HAP-1 (cell line): ENCODE measurements around the gene TRIM26.

Source experiments
- DNase-seq, 2 experiments: peaks; one replicate each; pipeline ENCODE4 v3.0.0-alpha.2; 2016 to 2020; ENCODE audit warnings: low spot score in 2 of 2
- H3K27me3 ChIP-seq: fragments of 250-450 bp; sonication (Bioruptor Pico); 2 replicates; pipeline ENCODE4 v1.5.1; 2020; ENCODE audit warnings: low read depth, mild to moderate bottlenecking, moderate library complexity
- H3K36me3 ChIP-seq: fragments of 250-450 bp; sonication (Bioruptor Pico); replicated peaks from 2 replicates; pipeline ENCODE4 v1.5.1; 2020; ENCODE audit warnings: mild to moderate bottlenecking
- H3K4me1 ChIP-seq: fragments of 250-450 bp; sonication (Bioruptor Pico); 2 replicates; pipeline ENCODE4 v1.5.1; 2020; ENCODE audit warnings: mild to moderate bottlenecking
- H3K4me3 ChIP-seq: fragments of 250-450 bp; sonication (Bioruptor Pico); 2 replicates; pipeline ENCODE4 v1.5.1; 2020; ENCODE audit warnings: mild to moderate bottlenecking, moderate library complexity
- H3K9me3 ChIP-seq: fragments of 250-450 bp; sonication (Bioruptor Pico); 2 replicates; pipeline ENCODE4 v1.5.1; 2020; ENCODE audit warnings: mild to moderate bottlenecking, moderate library complexity
- in situ Hi-C: fragments of 300-500 bp; cut with MboI; formaldehyde crosslinking; loops from 3 replicates; pipeline ENCODE4 v1.14.3; 2020; ENCODE audit warnings: low sequenced_read_pairs, inconsistent platforms, mixed read lengths

TRIM26 gene

DNA sequence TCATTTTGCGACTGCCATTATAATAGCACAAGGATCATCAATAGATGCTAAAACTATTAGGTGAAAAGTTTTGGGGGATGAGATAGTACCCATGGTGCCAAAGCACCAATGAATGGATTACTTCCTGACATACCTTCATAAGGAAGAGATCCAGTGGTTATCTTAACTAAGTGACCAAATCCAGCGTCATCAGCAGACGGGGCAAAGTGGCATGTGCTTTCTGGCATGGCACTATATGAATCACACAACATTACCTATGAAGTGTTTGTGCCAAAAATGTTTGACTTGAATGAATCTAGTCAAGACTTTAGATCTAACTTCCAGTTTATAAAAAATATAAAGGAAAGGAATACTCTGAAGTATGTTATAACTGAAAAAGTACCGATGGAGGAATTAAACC is 10.8 kb downstream of the TRIM26 start:
- peaks cover 21% of the 10 kb centered on the region for H3K36me3 ChIP-seq
- DNase-seq: no peak
- H3K4me1 ChIP-seq: peaks cover 14% of the 10 kb centered on the region
- H3K4me3 ChIP-seq: no peak overlapping the region
- in situ Hi-C loops: no loop called here
- H3K27me3 ChIP-seq: no peaks in the 10 kb centered on the region
- no peaks in the 10 kb centered on the region for H3K9me3 ChIP-seq

DNA sequence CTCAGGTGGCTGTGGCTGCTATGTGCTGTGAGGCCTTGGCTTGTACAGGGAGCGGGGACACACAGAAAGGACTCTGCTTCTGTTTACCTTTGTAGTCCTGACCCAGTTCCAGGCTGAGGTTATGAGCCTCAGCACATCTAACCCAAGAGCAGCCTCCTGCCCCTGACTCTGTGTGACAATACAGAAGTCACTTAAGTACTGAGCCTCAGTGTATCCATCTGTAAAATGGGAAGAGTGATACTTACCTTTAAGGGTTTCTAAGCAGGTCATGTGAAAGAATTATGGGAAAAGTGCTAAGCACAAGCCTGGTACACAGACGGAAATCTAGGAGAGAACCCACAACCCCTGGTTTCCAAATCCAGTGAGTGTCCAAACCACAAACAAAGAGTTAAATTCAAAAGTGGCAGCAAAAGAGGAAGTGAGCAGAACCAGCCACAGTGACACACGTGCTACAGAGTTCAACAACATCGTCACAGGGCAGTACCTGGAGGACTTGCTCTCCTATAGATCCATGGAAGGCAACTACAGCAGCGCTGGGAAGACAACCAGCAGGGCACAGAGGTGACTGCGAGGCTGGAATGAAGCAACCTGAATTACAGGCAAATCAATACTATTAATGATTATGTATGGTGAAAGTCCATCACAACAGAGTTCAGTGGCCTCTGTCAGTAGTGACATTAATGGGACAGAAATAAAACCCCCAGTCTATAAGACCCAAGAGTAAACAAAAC is 12.5 kb downstream of the TRIM26 start:
- no peak for DNase-seq
- Histone ChIP-seq H3K4me3 (no peak overlapping the region), H3K9me3 (no peaks in the 10 kb centered on the region), H3K27me3 (no peaks in the 10 kb centered on the region), H3K36me3 (peaks cover 34% of the 10 kb centered on the region), H3K4me1 (peaks cover 14% of the 10 kb centered on the region)
- in situ Hi-C loops: no loop called here

DNA sequence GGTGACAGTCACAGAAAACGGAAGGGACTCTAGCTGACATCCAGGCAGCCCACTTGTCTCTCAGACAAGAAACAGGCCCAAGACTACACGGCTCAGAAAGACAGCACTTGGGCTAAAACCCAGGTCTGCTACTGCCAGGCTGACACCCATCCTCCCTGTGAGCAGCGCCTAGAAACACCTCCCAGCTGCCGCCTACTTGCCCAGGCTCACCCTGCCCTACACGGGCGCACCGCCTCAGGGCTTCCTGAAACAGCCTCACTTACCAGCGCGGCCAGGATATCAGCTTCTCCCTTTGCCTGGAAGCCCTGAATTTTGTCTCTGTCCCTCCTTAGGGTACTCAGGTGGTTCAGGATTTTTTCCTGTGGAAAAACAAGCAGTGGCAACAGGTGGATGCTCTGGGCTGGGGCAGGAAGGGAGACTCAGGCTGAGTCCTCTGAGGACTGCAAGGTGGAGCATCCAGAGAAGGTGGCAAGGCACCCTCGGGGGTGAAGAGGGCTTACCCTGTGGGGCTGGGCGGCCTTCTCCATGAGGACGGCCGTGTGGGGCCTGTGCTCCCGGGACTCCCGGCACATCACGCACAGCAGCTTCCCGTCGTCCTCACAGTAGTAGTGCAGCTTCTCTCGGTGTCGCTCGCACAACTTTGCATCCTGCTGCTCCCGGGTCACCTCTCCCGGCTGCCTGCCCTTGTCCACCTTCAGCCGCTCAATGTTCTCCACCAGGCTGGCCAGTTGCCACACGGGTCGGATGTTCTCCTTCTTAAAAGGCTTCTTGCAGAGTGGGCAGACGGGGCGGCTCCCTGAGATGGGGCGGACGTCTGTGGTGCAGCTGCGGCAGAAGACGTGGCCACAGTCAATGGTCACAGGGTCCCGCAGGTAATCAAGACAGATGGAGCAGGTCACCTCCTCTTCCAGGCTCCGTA is 14.8 kb downstream of the TRIM26 start:
- H3K27me3 ChIP-seq: no peaks in the 10 kb centered on the region
- H3K9me3 ChIP-seq: no peaks in the 10 kb centered on the region
- peaks cover 40% of the 10 kb centered on the region for H3K36me3 ChIP-seq
- in situ Hi-C loops: no loop called here
- peaks cover 14% of the 10 kb centered on the region for H3K4me1 ChIP-seq
- H3K4me3 ChIP-seq: no peak overlapping the region
- DNase-seq: no peak

DNA sequence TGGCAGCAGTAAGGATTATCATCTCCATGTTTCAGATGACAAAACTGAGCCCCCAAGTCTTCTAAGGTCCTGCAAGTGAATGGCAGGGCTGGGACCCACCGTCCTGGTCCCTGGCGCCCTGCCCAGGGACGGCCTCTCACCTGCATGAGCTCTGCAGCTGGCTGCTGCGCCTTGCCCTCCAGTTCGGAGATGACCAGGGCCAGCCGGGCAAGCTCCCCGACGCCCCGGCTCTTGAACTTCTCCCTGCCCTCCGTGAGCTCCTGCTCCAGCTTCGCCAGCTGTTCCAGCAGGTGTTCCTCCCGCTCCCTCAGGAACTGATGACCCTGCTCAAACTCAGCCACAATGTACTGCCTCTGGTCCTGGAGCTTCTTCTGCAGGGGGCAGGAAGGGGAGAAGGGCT is 16.8 kb downstream of the TRIM26 start:
- H3K4me1 ChIP-seq: peaks cover 3% of the 10 kb centered on the region
- in situ Hi-C loops: no loop called here
- DNase-seq: no peak
- H3K27me3 ChIP-seq: no peaks in the 10 kb centered on the region
- peaks cover 43% of the 10 kb centered on the region for H3K36me3 ChIP-seq
- no peak overlapping the region for H3K4me3 ChIP-seq
- H3K9me3 ChIP-seq: no peaks in the 10 kb centered on the region

DNA sequence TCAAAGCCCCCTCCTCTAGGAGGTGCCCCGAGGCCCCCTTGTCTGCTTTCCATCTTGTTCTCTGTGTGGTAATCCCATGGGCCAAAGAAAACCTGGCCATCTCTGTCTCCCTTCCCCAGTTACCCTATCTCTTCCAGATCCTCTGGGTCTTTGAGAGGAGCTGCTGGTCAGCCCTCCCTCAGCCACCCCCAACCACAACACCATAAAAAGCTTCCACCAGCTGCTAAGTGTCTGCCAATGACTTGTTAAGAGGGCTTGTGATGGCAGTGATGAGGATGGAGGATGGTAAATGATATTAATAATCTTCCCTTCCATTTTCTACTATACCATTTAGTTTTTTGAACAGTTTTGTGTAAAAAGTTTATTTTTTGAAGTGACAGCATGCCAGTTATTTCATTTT is 17.3 kb downstream of the TRIM26 start:
- Histone ChIP-seq H3K4me1 (no peaks in the 10 kb centered on the region), H3K36me3 (peaks cover 39% of the 10 kb centered on the region), H3K9me3 (no peaks in the 10 kb centered on the region), H3K4me3 (no peak overlapping the region), H3K27me3 (no peaks in the 10 kb centered on the region)
- in situ Hi-C loops: no loop called here
- DNase-seq: no peak

DNA sequence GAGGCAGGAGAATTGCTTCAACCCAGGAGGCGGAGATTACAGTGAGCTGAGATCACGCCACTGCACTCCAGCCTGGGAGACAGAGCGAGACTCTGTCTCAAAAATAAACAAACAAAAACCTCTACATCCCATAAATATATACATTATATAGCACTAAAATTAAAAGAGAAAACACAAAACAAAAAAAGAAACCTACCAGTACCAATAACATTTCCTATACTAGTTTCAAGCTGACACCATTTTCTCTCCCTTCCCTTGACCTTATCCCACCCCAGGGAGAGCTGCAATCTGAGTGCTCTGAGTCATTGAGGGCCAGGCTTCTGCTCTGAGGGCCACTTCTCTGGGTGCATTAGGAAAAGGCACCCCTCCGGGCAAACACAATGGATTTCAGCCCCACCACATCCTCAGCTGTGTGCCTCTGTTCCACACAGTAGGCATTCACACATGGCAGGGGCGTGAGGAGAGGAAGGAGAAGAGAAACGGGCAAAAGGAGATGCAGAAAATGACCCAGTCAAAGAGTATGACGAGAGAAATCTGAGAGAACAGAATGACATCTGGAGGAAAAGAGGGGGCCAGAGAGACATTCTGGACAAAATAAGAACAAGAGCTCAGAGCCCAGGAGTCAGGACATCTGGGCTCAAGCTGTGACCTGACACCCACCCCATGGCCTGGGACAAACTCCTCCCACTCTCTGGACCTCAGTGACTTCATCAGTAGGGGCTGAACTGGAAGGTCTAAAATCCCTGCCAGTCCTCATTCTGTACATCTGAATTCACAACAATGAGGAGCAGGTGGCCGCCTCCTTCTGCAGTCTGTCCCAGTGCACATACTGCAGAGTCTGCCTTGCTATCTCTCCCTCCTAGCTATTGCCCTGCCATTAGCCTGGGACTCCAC is 18.2 kb downstream of the TRIM26 start:
- H3K4me1 ChIP-seq: no peaks in the 10 kb centered on the region
- H3K4me3 ChIP-seq: no peak overlapping the region
- DNase-seq: no peak
- in situ Hi-C loops: no loop called here
- peaks cover 32% of the 10 kb centered on the region for H3K36me3 ChIP-seq
- H3K9me3 ChIP-seq: no peaks in the 10 kb centered on the region
- no peaks in the 10 kb centered on the region for H3K27me3 ChIP-seq

DNA sequence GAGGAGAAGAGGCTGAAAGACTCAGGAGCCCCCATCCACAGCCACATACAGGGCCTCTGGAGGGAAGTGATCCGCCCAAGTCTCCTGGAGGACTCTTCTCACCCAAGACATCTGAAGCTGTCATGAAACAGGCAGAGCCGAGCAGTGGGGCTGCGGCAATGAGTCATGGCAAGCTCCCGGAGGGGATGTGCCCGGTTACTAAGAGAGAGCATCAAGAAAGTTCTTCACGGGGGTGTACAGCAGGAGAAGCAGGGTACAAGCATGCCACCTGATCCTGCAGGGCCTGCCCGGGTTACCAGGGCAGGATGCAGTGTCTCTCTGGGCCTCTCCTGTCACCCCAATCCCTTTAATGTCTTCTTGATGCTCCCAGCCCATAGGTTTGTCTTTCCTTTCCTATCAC is 21.1 kb downstream of the TRIM26 start:
- in situ Hi-C loops: no loop called here
- H3K4me3 ChIP-seq: no peak overlapping the region
- H3K9me3 ChIP-seq: no peaks in the 10 kb centered on the region
- no peak for DNase-seq
- H3K36me3 ChIP-seq: peaks cover 38% of the 10 kb centered on the region
- H3K27me3 ChIP-seq: no peaks in the 10 kb centered on the region
- no peaks in the 10 kb centered on the region for H3K4me1 ChIP-seq

DNA sequence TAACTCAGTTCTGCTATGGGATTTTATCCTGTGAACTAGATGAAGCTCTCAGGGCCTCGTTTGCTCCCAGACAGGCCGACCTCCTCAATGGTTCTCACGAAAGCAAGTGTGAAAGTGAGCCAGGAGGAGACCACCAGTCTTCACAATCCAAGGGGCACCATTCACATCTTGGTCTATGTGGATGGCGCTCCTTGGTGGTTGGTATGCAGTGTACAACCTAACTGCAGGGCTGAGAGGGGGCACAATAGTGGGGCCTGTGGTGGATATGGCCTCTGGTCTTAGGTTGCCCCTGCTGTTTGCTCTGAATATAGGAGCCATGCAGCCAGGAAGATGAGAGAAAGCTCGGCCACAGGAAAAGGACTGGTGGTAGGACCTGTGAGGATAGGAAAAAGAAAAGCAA is 24.7 kb downstream of the TRIM26 start:
- Histone ChIP-seq H3K4me1 (no peaks in the 10 kb centered on the region), H3K36me3 (peaks cover 31% of the 10 kb centered on the region), H3K27me3 (no peaks in the 10 kb centered on the region), H3K4me3 (no peak overlapping the region), H3K9me3 (no peaks in the 10 kb centered on the region)
- in situ Hi-C loops: no loop called here
- DNase-seq: no peak

DNA sequence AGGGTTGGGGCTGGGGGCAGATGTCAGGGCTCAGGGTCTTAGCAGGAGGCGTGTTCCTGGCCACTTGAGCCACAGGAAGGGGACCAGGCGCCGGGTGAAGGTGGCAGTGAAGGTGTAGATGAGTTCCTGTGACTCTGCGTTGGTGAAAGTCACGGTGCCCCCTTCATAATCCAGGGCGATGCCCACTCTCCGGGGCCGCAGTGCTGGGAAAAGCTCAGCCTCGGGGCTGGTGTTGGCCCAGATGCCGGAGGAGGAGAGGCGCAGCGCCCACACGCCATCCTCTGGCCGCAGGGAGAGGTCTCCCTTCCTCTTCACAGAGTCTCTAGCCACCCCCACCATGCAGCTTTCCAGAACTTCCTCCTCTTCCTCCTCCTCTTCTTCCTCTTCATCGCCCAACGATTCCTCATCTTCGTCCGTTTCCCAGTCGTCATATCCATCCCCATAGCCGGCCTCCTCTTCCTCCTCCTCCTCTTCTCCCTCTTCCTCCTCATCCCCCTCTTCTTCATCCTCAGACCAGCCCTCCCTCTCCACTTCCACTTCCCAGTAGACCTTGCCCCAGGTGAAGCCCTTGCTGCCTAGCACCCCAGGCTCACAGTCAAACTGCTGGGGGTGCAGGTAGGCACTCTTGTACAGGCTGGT is 27.2 kb downstream of the TRIM26 start:
- H3K36me3 ChIP-seq: peaks cover 27% of the 10 kb centered on the region
- H3K4me1 ChIP-seq: no peaks in the 10 kb centered on the region
- DNase-seq: no peak
- in situ Hi-C loops: no loop called here
- H3K27me3 ChIP-seq: no peaks in the 10 kb centered on the region
- H3K4me3 ChIP-seq: no peak overlapping the region
- H3K9me3 ChIP-seq: no peaks in the 10 kb centered on the region

DNA sequence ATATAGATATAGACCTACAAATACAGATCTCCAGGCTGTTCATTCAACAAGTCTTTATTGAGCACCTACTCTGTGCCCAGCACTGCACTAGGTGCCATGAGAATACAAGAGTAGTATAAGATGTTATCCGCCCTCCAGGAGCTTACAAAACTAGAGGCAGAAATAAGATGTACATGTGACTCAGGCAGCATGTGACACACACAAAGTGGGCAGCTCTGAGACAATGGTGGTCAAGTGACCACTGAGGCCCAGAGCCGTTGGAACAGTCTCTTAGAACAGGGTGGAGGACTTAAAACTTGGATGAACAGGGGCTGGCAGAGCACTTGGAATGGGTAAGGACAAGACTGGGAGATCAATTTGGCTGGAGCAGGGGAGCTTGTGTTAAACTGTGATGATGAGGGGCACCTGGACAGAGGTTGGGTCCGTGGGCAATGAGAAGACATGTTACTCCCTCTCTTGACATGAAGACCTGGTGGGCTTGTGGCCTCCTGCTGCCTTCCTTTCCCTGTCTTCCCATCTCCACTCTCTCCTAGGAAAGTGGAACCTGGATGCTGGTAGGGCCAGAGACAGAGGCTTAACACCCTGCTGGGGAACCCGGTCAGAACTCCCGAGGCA is 28.7 kb downstream of the TRIM26 start:
- Histone ChIP-seq H3K36me3 (peaks cover 19% of the 10 kb centered on the region), H3K4me1 (no peaks in the 10 kb centered on the region), H3K27me3 (no peaks in the 10 kb centered on the region), H3K4me3 (no peak overlapping the region), H3K9me3 (no peaks in the 10 kb centered on the region; the same call in 1 of the 2 replicates)
- in situ Hi-C loops: no loop called here
- no peak for DNase-seq

DNA sequence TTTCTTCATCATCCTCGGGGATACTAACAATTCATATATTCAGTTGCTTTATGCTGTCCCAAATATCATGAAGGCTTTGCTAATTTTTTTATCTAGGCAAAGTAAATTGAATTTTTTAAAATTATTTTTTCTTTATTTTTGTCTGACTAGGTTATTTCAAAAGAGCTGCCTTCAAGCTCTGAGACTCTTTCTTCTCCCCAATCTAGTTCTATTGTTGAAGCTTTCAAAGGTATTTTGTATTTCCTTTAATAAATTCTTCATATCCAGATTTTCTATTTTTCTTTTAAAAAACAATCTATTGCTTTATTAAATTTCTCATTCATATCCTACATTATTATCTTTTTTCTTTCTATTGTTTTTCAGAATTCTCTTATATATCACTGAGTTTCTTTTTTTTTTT is 33.1 kb downstream of the TRIM26 start:
- no peaks in the 10 kb centered on the region for H3K4me1 ChIP-seq
- DNase-seq: no peak
- no peaks in the 10 kb centered on the region; the same call in 1 of the 2 replicates for H3K9me3 ChIP-seq
- peaks cover under 1% of the 10 kb centered on the region; the same call in 1 of the 2 replicates for H3K36me3 ChIP-seq
- no peak overlapping the region for H3K4me3 ChIP-seq
- in situ Hi-C loops: no loop called here
- no peaks in the 10 kb centered on the region for H3K27me3 ChIP-seq

DNA sequence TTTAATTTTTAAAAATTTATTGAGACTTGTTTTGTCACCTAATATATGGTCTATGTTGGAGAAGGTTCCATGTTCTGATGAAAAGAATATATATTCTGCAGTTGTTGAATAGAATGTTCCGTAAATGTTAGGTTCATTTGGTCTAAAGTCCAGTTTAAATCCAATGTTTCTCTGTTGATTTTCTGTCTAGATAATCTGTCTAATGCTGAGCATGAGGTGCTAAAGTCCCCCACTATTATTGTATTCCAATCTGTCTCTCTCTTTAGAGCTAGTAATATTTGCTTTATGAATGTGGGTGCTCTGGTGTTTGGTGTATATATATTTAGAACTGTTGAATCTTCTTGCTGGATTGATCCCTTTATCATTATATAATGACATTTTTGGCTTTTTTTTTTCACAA is 34.4 kb downstream of the TRIM26 start:
- no peak for DNase-seq

DNA sequence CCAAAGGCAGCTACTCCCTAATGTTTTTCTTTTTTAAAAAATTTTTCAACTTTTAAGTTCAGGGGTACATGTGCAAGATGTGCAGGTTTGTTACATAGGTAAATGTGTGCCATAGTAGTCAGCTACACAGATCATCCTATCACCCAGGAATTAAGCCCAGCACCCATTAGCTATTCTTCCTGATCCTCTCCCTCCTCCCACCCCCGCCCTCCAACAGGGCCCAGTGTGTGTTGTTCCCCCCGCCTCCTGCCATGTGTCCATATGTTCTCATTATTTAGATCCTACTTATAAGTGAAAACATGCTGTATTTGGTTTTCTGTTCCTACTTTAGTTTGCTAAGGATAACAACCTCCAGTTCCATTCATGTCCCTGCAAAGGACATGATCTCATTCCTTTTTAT is 37.4 kb downstream of the TRIM26 start:
- in situ Hi-C loops: no loop called here
- Histone ChIP-seq H3K27me3 (no peaks in the 10 kb centered on the region), H3K4me1 (no peaks in the 10 kb centered on the region), H3K4me3 (no peak overlapping the region), H3K9me3 (no peaks in the 10 kb centered on the region; the same call in 1 of the 2 replicates), H3K36me3 (no peaks in the 10 kb centered on the region)
- no peak for DNase-seq

More for the DNA sequence above, 34.4 kb downstream of the TRIM26 start:
- Histone ChIP-seq H3K27me3 (no peaks in the 10 kb centered on the region), H3K4me1 (no peaks in the 10 kb centered on the region), H3K36me3 (no peaks in the 10 kb centered on the region), H3K9me3 (no peaks in the 10 kb centered on the region; the same call in 1 of the 2 replicates), H3K4me3 (no peak overlapping the region)
- in situ Hi-C loops: no loop called here
